BJ (cell line): ENCODE results near the gene SLC25A29. TPM values are rescaled to one million over a fixed set of nuclear protein-coding genes. Genes with fewer than 3 reads are reported as not detected.
"Not testable (repeated sequence)": the region's sequence is repeated elsewhere in the genome, so short reads cannot be mapped to it uniquely, and the experiment has no call there.

Experiments
- CTCF ChIA-PET: fragments of 350-600 bp; formaldehyde crosslinking; extraction: SDS; loops from one replicate; lab custom pipeline; 2021; ENCODE audit warnings: antibody characterized with exemption, inconsistent platforms; lab: Yijun Ruan, JAX
- POLR2A ChIA-PET: fragments of 300-600 bp; sonication (Branson Sonifier 250); formaldehyde crosslinking; extraction: SDS; loops from one replicate; lab custom pipeline; 2021; ENCODE audit warnings: antibody characterized with exemption; lab: Charles Lee
- DNase-seq: peaks from one replicate; pipeline ENCODE4 v3.0.0-alpha.2; 2011; ENCODE audit warnings: low read depth
- H3K27me3 ChIP-seq: 2 replicates; pipeline ENCODE4 v1.6.0; 2011; ENCODE audit warnings: low read length; ENCODE audit not compliant: control insufficient read depth, insufficient read depth
- H3K36me3 ChIP-seq: 2 replicates; pipeline ENCODE4 v1.5.1; 2011; ENCODE audit warnings: low read length; ENCODE audit not compliant: control insufficient read depth, insufficient read depth
- H3K4me3 ChIP-seq: 2 replicates; pipeline ENCODE4 v1.5.1; 2011; ENCODE audit warnings: low read depth, mild to moderate bottlenecking, control low read depth, low read length
- polyA plus RNA-seq: library from polyadenylated mRNA; depleted of rRNA; stranded (reverse); fragments of >200 nt; gene quantifications from 2 replicates; pipeline ENCODE4 v1.2.3, GENCODE V29; 2011
- TF ChIP-seq, protein P1 (sequence below): IDR thresholded peaks from 2 replicates; pipeline ENCODE4 v1.5.1; 2011; ENCODE audit warnings: low read depth, mild to moderate bottlenecking, control low read depth, inconsistent platforms, low read length, moderate library complexity; ENCODE audit not compliant: insufficient read depth

The SLC25A29 gene
- polyA plus RNA-seq, 1 experiment, result 16.4 TPM

GRCh38 chr14:100298551-100299237 lies 7.5 kb downstream of the SLC25A29 start:
- POLR2A ChIA-PET, result no interaction called here
- H3K36me3 ChIP-seq, result no peaks in the 10 kb centered on the region
- TF ChIP-seq, protein P1, sequence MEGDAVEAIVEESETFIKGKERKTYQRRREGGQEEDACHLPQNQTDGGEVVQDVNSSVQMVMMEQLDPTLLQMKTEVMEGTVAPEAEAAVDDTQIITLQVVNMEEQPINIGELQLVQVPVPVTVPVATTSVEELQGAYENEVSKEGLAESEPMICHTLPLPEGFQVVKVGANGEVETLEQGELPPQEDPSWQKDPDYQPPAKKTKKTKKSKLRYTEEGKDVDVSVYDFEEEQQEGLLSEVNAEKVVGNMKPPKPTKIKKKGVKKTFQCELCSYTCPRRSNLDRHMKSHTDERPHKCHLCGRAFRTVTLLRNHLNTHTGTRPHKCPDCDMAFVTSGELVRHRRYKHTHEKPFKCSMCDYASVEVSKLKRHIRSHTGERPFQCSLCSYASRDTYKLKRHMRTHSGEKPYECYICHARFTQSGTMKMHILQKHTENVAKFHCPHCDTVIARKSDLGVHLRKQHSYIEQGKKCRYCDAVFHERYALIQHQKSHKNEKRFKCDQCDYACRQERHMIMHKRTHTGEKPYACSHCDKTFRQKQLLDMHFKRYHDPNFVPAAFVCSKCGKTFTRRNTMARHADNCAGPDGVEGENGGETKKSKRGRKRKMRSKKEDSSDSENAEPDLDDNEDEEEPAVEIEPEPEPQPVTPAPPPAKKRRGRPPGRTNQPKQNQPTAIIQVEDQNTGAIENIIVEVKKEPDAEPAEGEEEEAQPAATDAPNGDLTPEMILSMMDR, result no peak
- CTCF ChIA-PET, result interaction anchor here (7.5 kb wide), 1 partner anchor 13 kb away, joined by 58 read pairs; no protein-coding TSS in a partner anchor
- no peak for DNase-seq
- no peaks in the 10 kb centered on the region for H3K27me3 ChIP-seq
- no peak overlapping the region for H3K4me3 ChIP-seq

- TF ChIP-seq, protein P1, result no peak
- POLR2A ChIA-PET, result no interaction called here
- no peaks in the 10 kb centered on the region for H3K36me3 ChIP-seq
- H3K4me3 ChIP-seq, result no peak overlapping the region
- DNase-seq, result no peak
- CTCF ChIA-PET, result interaction anchor here (1.0 to 7.5 kb wide), 3 partner anchors 12 to 22 kb away, joined by 3 to 58 read pairs (median 3); no protein-coding TSS in a partner anchor
- no peaks in the 10 kb centered on the region for H3K27me3 ChIP-seq
Observed at GRCh38 chr14:100297320-100298300, 8.6 kb downstream of the SLC25A29 start.

DNA sequence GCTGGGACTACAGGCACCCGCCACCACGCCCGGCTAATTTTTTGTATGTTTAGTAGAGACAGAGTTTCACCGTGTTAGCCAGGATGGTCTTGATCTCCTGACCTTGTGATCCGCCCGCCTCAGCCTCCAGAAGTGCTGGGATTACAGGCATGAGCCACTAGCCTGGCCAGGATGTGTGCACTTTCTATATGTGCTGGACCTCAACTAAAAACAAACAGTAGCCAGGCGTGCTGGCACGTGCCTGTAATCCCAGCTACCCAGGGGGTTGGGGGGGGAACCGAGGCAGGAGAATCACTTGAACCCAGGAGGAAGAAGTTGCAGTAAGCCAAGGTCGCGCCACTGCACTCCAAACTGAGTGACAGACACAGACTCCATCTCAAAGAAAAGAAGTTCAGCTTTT lies 9.5 kb downstream of the SLC25A29 start:
- H3K4me3 ChIP-seq, result not testable (repeated sequence)

DNA sequence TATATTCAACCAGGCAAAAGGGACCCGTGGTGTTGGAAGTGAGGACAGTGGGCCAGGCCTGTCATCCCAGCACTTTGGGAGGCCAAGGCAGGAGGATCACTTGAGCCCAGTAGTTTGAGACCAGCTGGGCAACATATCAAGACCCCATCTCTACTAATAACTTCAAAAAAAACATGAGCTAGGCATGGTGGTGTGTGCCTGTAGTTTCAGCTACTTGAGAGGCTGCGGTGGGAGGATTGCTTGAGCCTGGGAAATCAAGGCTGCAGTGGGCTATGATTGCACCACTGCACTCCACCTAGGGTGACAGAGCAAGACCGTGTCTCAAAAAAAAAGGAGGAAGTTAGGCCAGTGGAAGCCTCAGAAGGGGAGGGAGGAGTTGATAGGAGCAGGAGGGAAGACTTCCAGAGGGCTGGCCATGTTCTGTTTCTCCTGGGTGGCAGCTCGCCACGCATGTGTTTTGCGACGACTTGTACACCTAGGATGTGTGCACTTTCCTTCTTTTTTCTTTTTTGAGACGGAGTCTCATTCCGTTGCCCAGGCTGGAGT lies 10.1 kb downstream of the SLC25A29 start:
- POLR2A ChIA-PET, result no interaction called here
- CTCF ChIA-PET, result interaction anchor here (0.9 to 7.5 kb wide), 3 partner anchors 10 to 88 kb away, joined by 3 to 58 read pairs (median 3); no protein-coding TSS in a partner anchor
- no peak for DNase-seq

More for the DNA sequence above, 9.5 kb downstream of the SLC25A29 start:
- CTCF ChIA-PET, result interaction anchor here (0.9 to 7.5 kb wide), 4 partner anchors 11 to 87 kb away, joined by 3 to 58 read pairs (median 3); no protein-coding TSS in a partner anchor
- H3K27me3 ChIP-seq, POLR2A ChIA-PET, H3K36me3 ChIP-seq, DNase-seq: not testable (repeated sequence)

More for the DNA sequence above, 10.1 kb downstream of the SLC25A29 start:
- Histone ChIP-seq H3K36me3 (peaks cover 6% of the 10 kb centered on the region), H3K4me3 (no peak overlapping the region), H3K27me3 (no peaks in the 10 kb centered on the region)
- TF ChIP-seq, protein P1, result no peak
